Activated CD8-positive, alpha-beta memory T cell treated with anti-CD3 and anti-CD28 coated beads, Interleukin-2, amount 50 U/mL, for 1 hour (primary cell): ENCODE results near the gene ATP2A3.
A peak's percentile ranks its signal among the peaks of the same experiment; 100 is the strongest.

Experiments used
- DNase-seq: peaks from one replicate; pipeline ENCODE4 v3.0.0-alpha.2; 2020; ENCODE audit errors: extremely low read depth

The ATP2A3 gene

GRCh38 chr17:3973495-3974137 lies 9.4 kb upstream of the ATP2A3 start:
- no peak for DNase-seq

GRCh38 chr17:3972931-3973330 lies 8.7 kb upstream of the ATP2A3 start:
- no peak for DNase-seq

GRCh38 chr17:3972281-3972731 lies 8.1 kb upstream of the ATP2A3 start:
- DNase-seq: no peak

GRCh38 chr17:3970668-3971067 lies 6.4 kb upstream of the ATP2A3 start:
- no peak for DNase-seq

GRCh38 chr17:3969963-3970362 lies 5.7 kb upstream of the ATP2A3 start:
- DNase-seq: no peak

- no peak for DNase-seq
Measured at GRCh38 chr17:3968886-3969524, 4.8 kb upstream of the ATP2A3 start.

GRCh38 chr17:3968015-3968414 lies 3.8 kb upstream of the ATP2A3 start:
- DNase-seq: no peak

- DNase-seq: no peak
Measured at GRCh38 chr17:3966720-3967363, 2.6 kb upstream of the ATP2A3 start.

GRCh38 chr17:3965118-3965800 lies 1.0 kb upstream of the ATP2A3 start:
- DNase-seq: no peak

GRCh38 chr17:3963237-3964201 lies 718 bp downstream of the ATP2A3 start:
- DNase-seq: peak; percentile 35

GRCh38 chr17:3962965-3963236 lies 1.3 kb downstream of the ATP2A3 start:
- no peak for DNase-seq

GRCh38 chr17:3962217-3962964 lies 1.8 kb downstream of the ATP2A3 start:
- no peak for DNase-seq

GRCh38 chr17:3961564-3962047 lies 2.6 kb downstream of the ATP2A3 start:
- no peak for DNase-seq

GRCh38 chr17:3960764-3961163 lies 3.5 kb downstream of the ATP2A3 start:
- no peak for DNase-seq

GRCh38 chr17:3959921-3960601 lies 4.2 kb downstream of the ATP2A3 start:
- no peak for DNase-seq

GRCh38 chr17:3959295-3959899 lies 4.8 kb downstream of the ATP2A3 start:
- DNase-seq: no peak

- no peak for DNase-seq
Measured at GRCh38 chr17:3957735-3958599, 6.3 kb downstream of the ATP2A3 start.

GRCh38 chr17:3956983-3957382 lies 7.3 kb downstream of the ATP2A3 start:
- DNase-seq: no peak
